ENCODE measurements around the gene UCHL5. TPM values are rescaled to one million over a fixed set of nuclear protein-coding genes. Genes with fewer than 3 reads are reported as not detected.

Gene UCHL5
- total RNA-seq, 4 donors from 2014 or later: 27.1 to 51.4 (median 37.6) TPM

DNA sequence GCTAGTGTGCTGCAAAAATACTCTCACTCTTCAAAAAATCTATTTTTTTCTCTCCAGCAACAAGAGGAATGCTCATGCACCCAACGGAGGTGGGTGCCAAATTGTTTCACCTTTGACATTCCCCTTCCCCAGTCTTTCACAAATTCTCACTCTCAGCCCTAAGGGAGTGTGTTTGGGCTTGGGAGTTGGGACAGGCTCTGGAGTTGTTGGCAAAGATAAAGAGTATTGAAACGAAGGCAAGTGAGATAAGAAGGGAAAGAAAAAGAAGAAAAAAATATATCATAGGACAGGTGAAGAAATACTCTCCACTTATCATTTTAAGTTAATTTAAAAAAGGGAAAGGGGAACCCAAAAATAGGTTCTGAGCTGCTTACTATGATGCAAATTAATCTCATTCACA is 82.6 kb downstream of the UCHL5 start:
- no peaks in the 10 kb centered on the region for H3K4me1 ChIP-seq
- H3K27ac ChIP-seq: no peak overlapping the region
- 24 to 28% methylated on average over 2 of the region's 2 CpGs for WGBS, 2 donors
- no peaks in the 10 kb centered on the region for H3K9me3 ChIP-seq
- no peak overlapping the region for H3K4me3 ChIP-seq
- no peak for DNase-seq
- TF ChIP-seq, protein P1, sequence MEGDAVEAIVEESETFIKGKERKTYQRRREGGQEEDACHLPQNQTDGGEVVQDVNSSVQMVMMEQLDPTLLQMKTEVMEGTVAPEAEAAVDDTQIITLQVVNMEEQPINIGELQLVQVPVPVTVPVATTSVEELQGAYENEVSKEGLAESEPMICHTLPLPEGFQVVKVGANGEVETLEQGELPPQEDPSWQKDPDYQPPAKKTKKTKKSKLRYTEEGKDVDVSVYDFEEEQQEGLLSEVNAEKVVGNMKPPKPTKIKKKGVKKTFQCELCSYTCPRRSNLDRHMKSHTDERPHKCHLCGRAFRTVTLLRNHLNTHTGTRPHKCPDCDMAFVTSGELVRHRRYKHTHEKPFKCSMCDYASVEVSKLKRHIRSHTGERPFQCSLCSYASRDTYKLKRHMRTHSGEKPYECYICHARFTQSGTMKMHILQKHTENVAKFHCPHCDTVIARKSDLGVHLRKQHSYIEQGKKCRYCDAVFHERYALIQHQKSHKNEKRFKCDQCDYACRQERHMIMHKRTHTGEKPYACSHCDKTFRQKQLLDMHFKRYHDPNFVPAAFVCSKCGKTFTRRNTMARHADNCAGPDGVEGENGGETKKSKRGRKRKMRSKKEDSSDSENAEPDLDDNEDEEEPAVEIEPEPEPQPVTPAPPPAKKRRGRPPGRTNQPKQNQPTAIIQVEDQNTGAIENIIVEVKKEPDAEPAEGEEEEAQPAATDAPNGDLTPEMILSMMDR (IDR thresholded peaks at IDR 0.05): no peak
- TF ChIP-seq POLR2A (IDR thresholded peaks at IDR 0.05): no peak
- no peaks in the 10 kb centered on the region for H3K27me3 ChIP-seq
- intact Hi-C loops (cut with DNase I): no loop called here
- no peaks in the 10 kb centered on the region for H3K36me3 ChIP-seq

DNA sequence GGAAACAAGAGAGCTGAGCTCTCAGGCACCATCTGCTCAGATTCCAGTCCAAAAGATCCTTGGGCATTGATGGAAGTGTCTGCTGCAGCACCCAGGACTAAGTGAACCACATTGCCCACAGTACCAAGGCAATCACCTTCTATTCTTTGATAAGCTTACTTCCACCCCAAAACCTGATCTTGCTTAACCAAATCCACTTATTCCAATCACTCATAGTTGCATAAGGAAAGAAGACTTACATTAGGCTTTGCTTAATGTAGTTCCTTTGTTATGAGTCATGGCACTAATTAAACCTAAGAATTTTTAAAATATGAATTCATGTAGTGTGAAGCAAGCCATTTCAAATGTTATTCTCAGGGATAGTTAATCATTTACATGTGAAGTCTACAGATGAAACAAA is 84.5 kb downstream of the UCHL5 start:
- Histone ChIP-seq H3K4me3 (no peak overlapping the region), H3K36me3 (no peaks in the 10 kb centered on the region), H3K27me3 (no peaks in the 10 kb centered on the region), H3K9me3 (no peaks in the 10 kb centered on the region), H3K27ac (no peak overlapping the region), H3K4me1 (no peaks in the 10 kb centered on the region)
- intact Hi-C loops (cut with DNase I): no loop called here
- no peak for DNase-seq
- TF ChIP-seq, protein P1 (IDR thresholded peaks at IDR 0.05): no peak
- no peak for TF ChIP-seq POLR2A (IDR thresholded peaks at IDR 0.05)

DNA sequence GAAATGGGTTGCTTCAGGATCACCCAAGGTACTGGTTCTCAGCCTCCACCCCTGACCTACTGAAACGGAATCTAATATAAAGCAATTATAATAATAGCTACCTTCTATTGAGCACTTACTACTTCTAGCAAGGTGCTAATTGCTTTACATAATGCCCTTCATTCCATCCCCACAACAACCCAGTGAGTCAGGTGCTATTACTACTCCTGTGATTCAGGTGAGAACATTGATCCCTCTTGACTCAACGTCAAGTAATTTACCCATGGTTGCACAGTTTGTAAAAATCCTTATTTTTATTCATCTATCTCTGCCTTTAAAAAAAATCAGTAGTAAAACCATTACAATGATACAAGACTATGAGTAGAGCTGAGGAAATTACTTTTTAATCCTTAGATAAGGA is 85.2 kb downstream of the UCHL5 start:
- H3K36me3 ChIP-seq: no peaks in the 10 kb centered on the region
- 64 to 78% methylated on average over 2 of the region's 2 CpGs for WGBS, 2 donors
- intact Hi-C loops (cut with DNase I): no loop called here
- H3K9me3 ChIP-seq: no peaks in the 10 kb centered on the region
- no peak overlapping the region for H3K27ac ChIP-seq
- DNase-seq: no peak
- no peaks in the 10 kb centered on the region for H3K27me3 ChIP-seq
- H3K4me1 ChIP-seq: no peaks in the 10 kb centered on the region
- TF ChIP-seq, protein P1 (IDR thresholded peaks at IDR 0.05): no peak
- no peak for TF ChIP-seq POLR2A (IDR thresholded peaks at IDR 0.05)
- no peak overlapping the region for H3K4me3 ChIP-seq

DNA sequence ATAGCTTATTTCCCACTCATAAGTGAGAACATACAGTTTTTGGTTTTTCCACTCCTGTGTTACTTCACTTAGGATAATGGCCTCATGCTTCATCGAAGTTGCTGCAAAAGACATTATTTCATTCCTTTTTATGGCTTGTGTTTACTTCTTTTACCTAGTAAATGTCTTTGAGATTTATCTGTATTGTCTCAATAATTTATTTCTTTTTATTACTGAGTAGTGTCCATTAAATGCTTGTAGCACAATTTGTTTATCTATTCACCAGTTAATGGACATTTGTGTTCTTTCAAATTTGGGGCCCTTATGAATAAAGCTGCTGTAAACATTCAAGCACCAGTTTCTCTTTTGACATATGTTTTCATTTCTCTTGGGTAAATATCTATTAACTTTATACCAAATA is 86.0 kb downstream of the UCHL5 start:
- intact Hi-C loops (cut with DNase I): no loop called here
- Histone ChIP-seq H3K36me3 (no peaks in the 10 kb centered on the region), H3K9me3 (no peaks in the 10 kb centered on the region), H3K27me3 (no peaks in the 10 kb centered on the region), H3K4me3 (no peak overlapping the region), H3K4me1 (no peaks in the 10 kb centered on the region), H3K27ac (no peak overlapping the region)
- WGBS, 2 donors: 60 to 75% methylated on average over 1 of the region's 1 CpG
- no peak for DNase-seq
- TF ChIP-seq, protein P1 (IDR thresholded peaks at IDR 0.05): no peak
- TF ChIP-seq POLR2A (IDR thresholded peaks at IDR 0.05): no peak

DNA sequence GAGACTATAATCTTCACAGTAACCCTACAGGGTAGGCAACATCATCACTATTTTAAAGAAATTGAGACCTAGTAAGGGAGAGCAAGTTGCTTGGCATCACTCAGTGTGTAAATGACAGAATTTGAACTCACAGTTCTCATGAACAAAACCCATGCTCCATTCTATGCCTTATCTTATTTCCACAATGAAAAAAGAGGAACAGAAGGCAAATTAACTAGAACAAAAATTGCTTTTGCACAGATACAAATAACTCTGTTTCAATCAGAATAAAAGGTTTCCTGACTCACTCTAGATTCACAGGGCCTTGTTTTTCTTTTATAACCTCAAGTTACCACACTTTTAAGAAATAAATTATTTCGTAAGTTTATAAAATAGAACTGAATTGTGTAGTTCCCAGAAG is 90.1 kb downstream of the UCHL5 start:
- Histone ChIP-seq H3K4me3 (no peak overlapping the region), H3K9me3 (no peaks in the 10 kb centered on the region), H3K4me1 (no peaks in the 10 kb centered on the region), H3K27me3 (no peaks in the 10 kb centered on the region), H3K27ac (no peak overlapping the region), H3K36me3 (no peaks in the 10 kb centered on the region)
- WGBS, 2 donors: 80 to 83% methylated on average over 1 of the region's 1 CpG
- intact Hi-C loops (cut with DNase I): no loop called here
- TF ChIP-seq, protein P1 (IDR thresholded peaks at IDR 0.05): no peak
- TF ChIP-seq POLR2A (IDR thresholded peaks at IDR 0.05): no peak
- DNase-seq: no peak
